Muscle layer of duodenum (tissue), 2 donors: ENCODE data around the gene GPR155.
"Not testable (repeated sequence)": the region's sequence is repeated elsewhere in the genome, so short reads cannot be mapped to it uniquely, and the experiment has no call there.

Source experiments
- H3K27ac ChIP-seq: one replicate; pipeline ENCODE4 v1.7.0; 2013; ENCODE audit warnings: mild to moderate bottlenecking, low read length
- H3K27me3 ChIP-seq: one replicate; pipeline ENCODE4 v1.7.0; 2013; ENCODE audit warnings: low read depth, mild to moderate bottlenecking, control low read depth, low read length
- H3K36me3 ChIP-seq, 2 donors: one replicate each; pipeline ENCODE4 v1.7.0; 2013; ENCODE audit warnings: low read length in 2 of 2, control low read depth in 1 of 2, mild to moderate bottlenecking in 1 of 2; ENCODE audit not compliant: insufficient read depth in 2 of 2, control insufficient read depth in 1 of 2
- H3K4me1 ChIP-seq, 2 donors: one replicate each; pipeline ENCODE4 v1.7.0; 2013; ENCODE audit warnings: low read length in 2 of 2, mild to moderate bottlenecking in 2 of 2, control low read depth in 1 of 2, moderate library complexity in 1 of 2; ENCODE audit not compliant: insufficient read depth in 2 of 2, control insufficient read depth in 1 of 2
- H3K4me3 ChIP-seq, 2 donors: one replicate each; pipeline ENCODE4 v1.7.0; 2013; ENCODE audit warnings: low read length in 2 of 2, low read depth in 1 of 2, mild to moderate bottlenecking in 1 of 2
- H3K9me3 ChIP-seq, 2 donors: one replicate each; pipeline ENCODE4 v1.7.0; 2013; ENCODE audit warnings: low read length in 2 of 2, control low read depth in 1 of 2, mild to moderate bottlenecking in 1 of 2; ENCODE audit not compliant: control insufficient read depth in 1 of 2
- donor health status: healthy.

Gene GPR155

DNA sequence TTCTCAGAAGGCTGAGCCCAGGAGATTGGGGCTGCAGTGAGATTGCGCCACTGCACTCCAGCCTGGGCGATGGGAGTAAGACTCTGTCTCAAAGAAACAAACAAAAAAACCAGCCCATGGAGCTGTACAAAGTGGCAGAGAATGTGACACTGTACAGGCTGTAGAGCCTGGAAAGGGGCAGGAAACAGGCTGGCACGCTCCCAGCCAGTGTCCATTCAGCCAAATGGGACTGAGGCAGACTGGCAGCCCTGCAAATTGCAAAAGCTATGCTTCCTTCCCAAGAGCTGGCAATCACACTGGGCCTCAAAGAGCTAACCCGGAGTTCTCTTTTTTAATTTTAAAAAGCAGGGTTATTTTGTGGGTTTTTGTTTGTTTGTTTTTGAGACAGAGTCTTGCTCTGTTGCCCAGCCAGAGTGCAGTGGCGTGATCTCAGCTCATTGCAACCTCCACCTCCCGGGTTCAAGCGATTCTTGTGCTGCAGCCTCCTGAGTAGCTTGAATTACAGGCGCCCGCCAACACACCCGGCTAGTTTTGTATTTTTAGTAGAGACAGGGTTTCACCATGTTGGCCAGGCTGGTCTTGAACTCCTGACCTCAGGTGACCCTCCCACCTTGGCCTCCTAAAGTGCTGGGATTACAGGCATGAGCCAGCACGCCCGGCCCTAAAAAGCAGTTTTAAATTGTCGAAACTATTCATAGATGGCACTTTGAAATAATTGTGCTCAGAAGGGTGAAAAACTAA lies 48.5 kb downstream of the GPR155 start:
- peaks cover 0 to 10% of the 10 kb centered on the region in 2 donors for H3K4me1 ChIP-seq
- no peaks in the 10 kb centered on the region for H3K9me3 ChIP-seq
- no peak overlapping the region for H3K27ac ChIP-seq
- H3K36me3 ChIP-seq, result peaks cover 8 to 9% of the 10 kb centered on the region in 2 donors
- H3K27me3 ChIP-seq, result no peaks in the 10 kb centered on the region
- no peak overlapping the region for H3K4me3 ChIP-seq

DNA sequence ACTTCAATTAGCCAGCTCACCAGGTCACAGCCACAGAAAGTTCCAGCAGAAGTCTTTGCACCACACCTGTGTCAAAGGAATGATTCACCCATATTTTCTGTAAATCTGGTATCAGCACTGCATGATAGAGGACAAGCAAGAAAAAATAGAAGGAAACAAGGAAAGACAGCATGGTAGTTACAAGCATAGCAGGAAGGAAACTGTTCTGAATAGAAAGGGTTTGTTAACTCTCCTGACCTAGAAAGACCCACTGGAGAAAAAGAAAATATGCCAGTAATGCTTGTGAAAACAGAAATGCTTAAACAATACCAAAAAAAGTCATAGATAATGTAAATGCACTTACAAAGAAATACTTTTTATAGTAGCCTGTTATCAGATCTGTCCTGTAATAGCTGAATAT lies 50.5 kb downstream of the GPR155 start:
- peaks cover 0 to 3% of the 10 kb centered on the region in 2 donors for H3K4me1 ChIP-seq
- no peaks in the 10 kb centered on the region for H3K9me3 ChIP-seq
- no peak overlapping the region for H3K4me3 ChIP-seq
- H3K27me3 ChIP-seq, result no peaks in the 10 kb centered on the region
- H3K27ac ChIP-seq, result no peak overlapping the region
- H3K36me3 ChIP-seq, result peaks cover 11% of the 10 kb centered on the region in 2 donors

DNA sequence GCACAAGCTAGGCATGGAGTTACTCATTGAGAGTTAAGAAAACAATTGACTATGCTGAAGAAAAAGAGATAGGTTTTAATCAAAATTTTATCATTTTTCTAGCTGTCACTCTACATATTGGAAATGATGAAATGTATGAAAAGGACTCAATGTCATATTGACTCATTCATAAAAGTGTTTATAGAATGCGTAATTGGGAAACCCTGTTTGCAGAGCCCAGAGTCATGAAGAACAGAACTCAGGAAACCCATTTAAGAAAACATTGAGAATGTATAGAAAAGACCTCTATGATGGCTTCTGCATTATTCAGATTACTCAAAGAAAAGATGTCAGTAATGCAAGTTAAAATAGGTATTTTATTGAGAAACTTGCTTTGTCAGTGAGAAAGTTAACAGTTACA lies 54.9 kb downstream of the GPR155 start:
- Histone ChIP-seq H3K27ac (no peak overlapping the region), H3K27me3 (no peaks in the 10 kb centered on the region), H3K4me3 (no peak overlapping the region), H3K9me3 (no peaks in the 10 kb centered on the region), H3K36me3 (peaks cover 17 to 24% of the 10 kb centered on the region in 2 donors), H3K4me1 (no peaks in the 10 kb centered on the region)

DNA sequence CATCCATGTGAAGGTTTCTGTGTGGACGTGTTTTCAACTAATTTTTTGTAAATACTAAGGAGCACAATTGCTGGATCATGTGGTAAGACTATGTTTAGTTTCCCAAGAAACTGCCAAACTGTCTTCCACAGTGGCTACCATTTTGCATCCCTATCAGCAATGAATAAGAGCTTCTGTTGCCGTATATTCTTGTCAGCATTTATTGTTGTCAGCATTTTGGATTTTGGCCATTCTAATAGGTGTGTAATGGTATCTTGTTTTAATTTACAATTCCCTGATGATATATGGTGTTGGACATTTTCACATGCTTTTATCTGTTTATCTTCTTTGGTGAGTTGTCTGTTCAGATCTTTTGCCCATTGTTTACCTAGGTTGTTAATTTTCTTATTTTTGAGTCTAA lies 56.8 kb downstream of the GPR155 start:
- H3K4me3 ChIP-seq, result no peak overlapping the region
- peaks cover 9 to 20% of the 10 kb centered on the region in 2 donors for H3K36me3 ChIP-seq
- H3K27ac ChIP-seq, result no peak overlapping the region
- H3K27me3 ChIP-seq, result no peaks in the 10 kb centered on the region
- no peaks in the 10 kb centered on the region for H3K4me1 ChIP-seq
- H3K9me3 ChIP-seq, result no peaks in the 10 kb centered on the region

DNA sequence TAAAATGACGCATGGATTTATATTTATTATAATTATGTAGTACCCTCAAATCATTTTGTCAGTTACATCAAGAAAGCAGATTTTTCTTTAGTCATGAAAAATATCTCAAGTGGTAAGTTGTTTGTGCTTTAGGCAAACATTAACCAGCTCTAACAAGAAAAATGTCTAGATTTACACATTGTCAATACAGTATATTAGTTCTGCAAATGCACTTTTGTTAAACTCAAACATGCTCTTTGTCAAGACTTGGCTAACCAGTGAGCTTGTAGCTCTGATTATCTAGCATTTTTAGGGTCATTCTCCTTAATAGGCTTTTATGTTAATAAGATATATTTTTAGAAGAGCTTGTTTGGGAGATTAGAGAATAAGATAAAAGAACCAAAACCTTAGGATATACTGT lies 58.6 kb downstream of the GPR155 start:
- no peak overlapping the region for H3K27ac ChIP-seq

DNA sequence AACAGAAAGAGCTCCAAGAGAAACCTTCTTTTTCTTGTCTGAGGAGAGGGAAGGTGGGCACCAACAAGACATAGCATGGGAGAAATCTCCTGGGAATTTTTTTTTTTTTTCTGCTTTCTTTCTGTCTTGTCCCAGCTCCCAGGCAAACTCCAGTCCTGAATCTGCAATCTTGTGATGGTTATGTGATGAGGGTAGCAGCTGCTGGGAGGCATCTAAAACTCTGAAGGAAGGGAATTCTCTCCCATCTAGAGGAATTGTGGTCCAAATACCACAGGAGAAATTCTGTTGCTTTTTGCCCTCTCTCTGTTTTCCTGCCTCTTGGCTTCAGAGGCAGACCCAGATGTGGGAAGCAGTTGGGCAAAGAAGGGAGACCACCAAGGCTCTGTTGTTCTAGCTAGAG lies 74.6 kb downstream of the GPR155 start:
- Histone ChIP-seq H3K9me3 (no peaks in the 10 kb centered on the region), H3K4me3 (no peak overlapping the region)

More for the DNA sequence above, 58.6 kb downstream of the GPR155 start:
- Histone ChIP-seq H3K9me3 (no peaks in the 10 kb centered on the region), H3K4me3 (no peak overlapping the region), H3K36me3 (peaks cover 9 to 20% of the 10 kb centered on the region in 2 donors), H3K27me3 (no peaks in the 10 kb centered on the region), H3K4me1 (no peaks in the 10 kb centered on the region)

DNA sequence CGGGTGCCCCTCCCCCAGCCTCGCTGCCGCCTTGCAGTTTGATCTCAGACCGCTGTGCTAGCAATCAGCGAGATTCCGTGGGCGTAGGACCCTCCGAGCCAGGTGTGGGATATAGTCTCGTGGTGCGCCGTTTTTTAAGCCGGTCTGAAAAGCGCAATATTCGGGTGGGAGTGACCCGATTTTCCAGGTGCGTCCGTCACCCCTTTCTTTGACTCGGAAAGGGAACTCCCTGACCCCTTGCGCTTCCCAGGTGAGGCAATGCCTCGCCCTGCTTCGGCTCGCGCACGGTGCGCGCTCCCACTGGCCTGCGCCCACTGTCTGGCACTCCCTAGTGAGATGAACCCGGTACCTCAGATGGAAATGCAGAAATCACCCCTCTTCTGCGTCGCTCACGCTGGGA lies 76.8 kb downstream of the GPR155 start:
- not testable (repeated sequence) for H3K36me3 ChIP-seq, H3K4me1 ChIP-seq, H3K27ac ChIP-seq, H3K9me3 ChIP-seq, H3K4me3 ChIP-seq, H3K27me3 ChIP-seq

More for the DNA sequence above, 74.6 kb downstream of the GPR155 start:
- H3K36me3 ChIP-seq, result peaks cover 4 to 7% of the 10 kb centered on the region in 2 donors
- no peaks in the 10 kb centered on the region for H3K27me3 ChIP-seq
- no peak overlapping the region for H3K27ac ChIP-seq
- no peaks in the 10 kb centered on the region for H3K4me1 ChIP-seq

DNA sequence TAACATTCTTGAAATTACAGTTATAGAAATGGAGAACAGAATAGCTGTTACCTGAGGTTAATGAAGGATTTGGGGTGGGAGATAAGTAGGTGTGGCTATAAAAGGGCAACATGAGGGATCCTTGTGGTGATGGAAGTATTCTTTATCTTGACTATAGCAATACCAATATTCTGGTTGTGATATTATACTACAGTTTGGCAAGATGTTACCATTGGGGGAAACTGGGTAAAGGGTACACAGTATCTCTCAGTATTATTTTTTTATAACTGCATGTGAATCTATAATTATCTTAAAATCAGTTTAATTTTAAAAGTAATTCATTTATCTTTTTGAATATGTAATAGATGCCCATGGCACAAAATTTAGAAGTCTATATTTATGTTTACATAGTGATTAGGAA lies 83.2 kb downstream of the GPR155 start:
- H3K27me3 ChIP-seq, result no peaks in the 10 kb centered on the region
- no peaks in the 10 kb centered on the region for H3K9me3 ChIP-seq
- H3K4me3 ChIP-seq, result no peak overlapping the region
- no peaks in the 10 kb centered on the region for H3K4me1 ChIP-seq
- H3K27ac ChIP-seq, result no peak overlapping the region
- peaks cover 15 to 19% of the 10 kb centered on the region in 2 donors for H3K36me3 ChIP-seq

DNA sequence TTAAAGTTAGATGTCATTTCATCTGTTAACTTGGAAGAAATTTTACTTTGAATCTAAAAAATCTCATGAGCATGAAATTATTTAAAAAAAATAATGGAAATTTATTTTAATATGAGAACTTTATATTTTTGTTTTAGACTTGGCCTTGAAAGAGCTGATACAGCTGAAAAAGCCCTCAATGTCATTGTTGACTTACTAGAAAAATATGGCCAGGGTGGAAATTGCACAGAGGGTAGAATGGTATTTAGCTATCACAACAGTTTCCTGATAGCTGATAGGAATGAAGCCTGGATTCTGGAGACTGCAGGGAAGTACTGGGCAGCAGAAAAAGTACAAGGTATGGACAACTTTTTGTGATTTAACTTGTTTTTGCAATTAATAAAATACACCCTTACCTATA lies 86.0 kb downstream of the GPR155 start:
- Histone ChIP-seq H3K27ac (no peak overlapping the region), H3K4me1 (peaks cover 0 to 8% of the 10 kb centered on the region in 2 donors), H3K4me3 (no peak overlapping the region), H3K36me3 (peaks cover 15 to 19% of the 10 kb centered on the region in 2 donors), H3K9me3 (no peaks in the 10 kb centered on the region), H3K27me3 (no peaks in the 10 kb centered on the region)

DNA sequence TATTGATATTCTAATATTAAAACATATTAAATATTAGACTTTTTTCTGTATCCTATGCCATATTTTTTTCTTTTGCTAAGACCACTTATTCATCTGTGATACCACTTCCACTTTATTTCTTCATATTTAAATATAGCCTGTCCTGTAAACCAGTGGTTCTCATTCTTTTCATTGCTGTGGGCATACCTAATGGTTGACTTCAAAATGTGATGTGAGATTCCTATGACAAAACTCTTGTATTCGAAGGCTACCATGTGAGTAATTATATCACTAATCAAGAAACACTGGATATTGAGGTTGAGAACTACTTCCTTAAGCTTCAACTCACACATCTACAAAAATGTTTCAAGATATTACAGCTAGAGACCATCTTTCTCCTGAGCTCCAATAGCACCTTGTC lies 87.7 kb downstream of the GPR155 start:
- Histone ChIP-seq H3K4me1 (peaks cover 5 to 15% of the 10 kb centered on the region in 2 donors), H3K27ac (no peak overlapping the region), H3K27me3 (no peaks in the 10 kb centered on the region), H3K4me3 (no peak overlapping the region), H3K36me3 (peaks cover 15 to 19% of the 10 kb centered on the region in 2 donors), H3K9me3 (no peaks in the 10 kb centered on the region)

DNA sequence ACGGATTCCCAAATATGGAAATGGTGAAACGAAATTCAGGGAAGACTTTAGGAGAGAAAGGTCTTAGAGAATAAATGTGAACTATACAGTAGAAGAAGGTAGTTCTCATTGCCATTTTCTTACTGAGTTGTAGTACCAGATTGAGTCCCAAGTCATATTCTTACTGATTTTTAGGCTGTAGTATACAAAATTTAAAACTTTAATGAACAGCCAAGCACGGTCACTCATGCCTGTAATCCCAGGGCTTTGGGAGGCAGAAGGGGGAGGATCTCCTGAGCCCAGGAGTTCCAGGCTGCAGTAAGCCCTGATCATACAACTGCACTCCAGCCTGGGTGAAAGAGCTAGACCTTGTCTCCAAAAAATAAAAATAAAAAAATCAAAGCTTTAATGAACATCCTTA lies 89.1 kb downstream of the GPR155 start:
- Histone ChIP-seq H3K27me3 (no peaks in the 10 kb centered on the region), H3K27ac (no peak overlapping the region), H3K4me3 (no peak overlapping the region), H3K9me3 (no peaks in the 10 kb centered on the region), H3K36me3 (peaks cover 15 to 16% of the 10 kb centered on the region in 2 donors), H3K4me1 (peaks cover 6 to 28% of the 10 kb centered on the region in 2 donors)
